H1 (cell line): ENCODE data around the gene GPR45. TPM values are rescaled to one million over a fixed set of nuclear protein-coding genes. Genes with fewer than 3 reads are reported as not detected.

Experiments used
- polyA plus RNA-seq, 7 experiments: library from polyadenylated mRNA; depleted of rRNA in 3 of 7; stranded (reverse) in 5 of 7; unstranded in 2 of 7; fragments of >200 nt in 5 of 7; fragments of 200-250 nt in 2 of 7; gene quantifications; 1 replicate in 5 of 7; 2 replicates in 1 of 7; 4 replicates in 1 of 7; pipeline versions ENCODE4 v1.2.1 to v1.2.3, GENCODE V29; 2011 to 2013; ENCODE audit warnings: missing spikeins in 2 of 7, mixed read lengths in 2 of 7
- total RNA-seq: library from RNA; stranded (reverse); fragmentation: NEBNext Ultra II Directional; extraction: Animal tissue kit (Norgen Biotek cat#: 25700); gene quantifications from 2 replicates; pipeline ENCODE4 v1.2.1, GENCODE V29; 2021

GPR45 gene
- total and polyA plus RNA-seq, 2 of the 8 experiments (the other 6 are each of a cell fraction or from before 2014, with no cell fraction given), result 0.21 TPM; not detected in 1

Other genes starting within 250 kb of the GPR45 start
- 71.0 and 72.3 TPM in 2 replicates for gene MRPS9, start 203.7 kb upstream of the GPR45 start, total RNA-seq
- 34.9 and 36.2 TPM in 2 replicates for gene MRPS9, start 203.7 kb upstream of the GPR45 start, polyA plus RNA-seq (2011; rRNA removed)
- 20.2 and 21.9 TPM in 2 replicates for gene TGFBRAP1, start 88.0 kb downstream of the GPR45 start, total RNA-seq
- 11.2 and 11.7 TPM in 2 replicates for gene TGFBRAP1, start 88.0 kb downstream of the GPR45 start, polyA plus RNA-seq (2011; rRNA removed)
- gene C2orf49, start 95.8 kb downstream of the GPR45 start, total RNA-seq, result 14.4 and 19.9 TPM in 2 replicates
- gene C2orf49, start 95.8 kb downstream of the GPR45 start, polyA plus RNA-seq (2011; rRNA removed), result 3.9 and 5.6 TPM in 2 replicates
- gene FHL2, start 157.3 kb downstream of the GPR45 start, total RNA-seq, result 33.2 and 33.4 TPM in 2 replicates
- gene FHL2, start 157.3 kb downstream of the GPR45 start, polyA plus RNA-seq (2011; rRNA removed), result 51.0 and 64.3 TPM in 2 replicates